HepG2 (cell line): ENCODE data around the gene HPCAL1. TPM values are rescaled to one million over a fixed set of nuclear protein-coding genes. Genes with fewer than 3 reads are reported as not detected.

Experiments
- ATAC-seq: fragments of 200-7000 bp; cut with Tn5 transposase; 3 replicates; pipeline ENCODE4 v1.9.1; 2020; ENCODE audit warnings: mild to moderate bottlenecking, moderate library complexity
- BruUV-seq: library from RNA; stranded (reverse); fragments of 400-500 nt; replicated peaks from 2 replicates; lab custom pipeline; 2021; lab: Mats Ljungman, UMichigan
- CTCF ChIA-PET: fragments of 300-600 bp; formaldehyde crosslinking; extraction: SDS; loops from one replicate; lab custom pipeline; 2021; ENCODE audit warnings: low total read pairs, inconsistent platforms, low intra/inter-chr PET ratio; lab: Yijun Ruan, JAX
- POLR2A ChIA-PET: fragments of 350-600 bp; sonication (Branson Sonifier 250); formaldehyde crosslinking; loops from one replicate; lab custom pipeline; 2020; ENCODE audit warnings: antibody characterized with exemption, inconsistent platforms; lab: Yijun Ruan, JAX
- DNase-seq: peaks from one replicate; pipeline ENCODE4 v3.0.0-alpha.2; 2015; ENCODE audit warnings: low spot score
- FAIRE-seq: peaks from 3 replicates; lab custom pipeline; 2011; peaks lifted over from hg19 to GRCh38; lab: Jason Lieb, UNC
- H2AFZ ChIP-seq: one replicate; pipeline ENCODE4 v1.6.1; 2011; ENCODE audit warnings: low read length, inconsistent platforms
- H3K27ac ChIP-seq: fragments of 300-600 bp; 3 replicates; pipeline ENCODE4 v1.8.0; 2011; ENCODE audit warnings: mixed run types, mild to moderate bottlenecking, mixed read lengths, low read length, inconsistent platforms; ENCODE audit not compliant: insufficient read depth; ENCODE audit errors: extremely low read length
- H3K27me3 ChIP-seq, 2 experiments: fragments of 200-600 bp in 1 of 2; 2 replicates in 1 of 2; 3 replicates in 1 of 2; pipeline versions ENCODE4 v1.6.0 to v1.8.0; 2011; ENCODE audit warnings: low read length in 2 of 2, mild to moderate bottlenecking in 2 of 2, moderate library complexity in 2 of 2, inconsistent platforms in 1 of 2; ENCODE audit not compliant: insufficient read depth in 2 of 2, control insufficient read depth in 1 of 2
- H3K36me3 ChIP-seq, 2 experiments: fragments of 200-600 bp in 1 of 2; replicated peaks in 1 of 2; 2 replicates in 1 of 2; 3 replicates in 1 of 2; pipeline versions ENCODE4 v1.5.1 to v1.8.0; 2011; ENCODE audit warnings: low read length in 2 of 2, inconsistent platforms in 1 of 2; ENCODE audit not compliant: insufficient read depth in 2 of 2, control insufficient read depth in 1 of 2
- H3K4me1 ChIP-seq: 2 replicates; pipeline ENCODE4 v1.5.1; 2012; ENCODE audit warnings: low read length, inconsistent platforms; ENCODE audit not compliant: insufficient read depth
- H3K4me2 ChIP-seq: 2 replicates; pipeline ENCODE4 v1.6.0; 2011; ENCODE audit warnings: low read depth, low read length, inconsistent platforms
- H3K4me3 ChIP-seq, 3 experiments: fragments of 200-600 bp in 1 of 3; sonication (generic), shearing (Covaris generic) in 1 of 3; replicated peaks in 1 of 3; 2 replicates each; pipeline ENCODE4 v1.5.1; 2011 to 2016; ENCODE audit warnings: low read length in 3 of 3, inconsistent platforms in 2 of 3, low read depth in 2 of 3, mild to moderate bottlenecking in 2 of 3, control low read depth in 1 of 3, mixed read lengths in 1 of 3; ENCODE audit not compliant: insufficient read depth in 1 of 3
- H3K79me2 ChIP-seq: one replicate; pipeline ENCODE4 v1.6.1; 2011; ENCODE audit warnings: low read length, inconsistent platforms; ENCODE audit not compliant: insufficient read depth
- H3K9ac ChIP-seq: 2 replicates; pipeline ENCODE4 v1.6.0; 2011; ENCODE audit warnings: mild to moderate bottlenecking, low read depth, low read length, inconsistent platforms; ENCODE audit not compliant: insufficient read depth
- H3K9me3 ChIP-seq: 2 replicates; pipeline ENCODE4 v1.5.1; 2012; ENCODE audit warnings: mild to moderate bottlenecking, low read length
- H4K20me1 ChIP-seq: 2 replicates; pipeline ENCODE4 v1.6.0; 2011; ENCODE audit warnings: inconsistent platforms, mild to moderate bottlenecking, low read length, moderate library complexity; ENCODE audit not compliant: insufficient read depth
- BATF2 ChIP-seq: sonication (generic); formaldehyde crosslinking; IDR thresholded peaks from 2 replicates; pipeline ENCODE4 v1.8.0; 2022; ENCODE audit warnings: mild to moderate bottlenecking, missing genetic modification reagents, moderate library complexity
- CBFB ChIP-seq: sonication (generic); formaldehyde crosslinking; IDR thresholded peaks from 2 replicates; pipeline ENCODE4 v1.4.0; 2020; ENCODE audit warnings: missing genetic modification reagents
- EHMT2 ChIP-seq: fragments of 200-600 bp; sonication (generic); IDR thresholded peaks from 2 replicates; pipeline ENCODE4 v1.7.0; 2017; ENCODE audit warnings: antibody characterized with exemption, low read depth, low read length, borderline replicate concordance
- HNRNPH1 ChIP-seq: fragments of 200-400 bp; formaldehyde crosslinking; optimal IDR thresholded peaks from 2 replicates; pipeline ENCODE3; 2017; ENCODE audit warnings: mild to moderate bottlenecking, low read depth, low read length
- HNRNPUL1 ChIP-seq: fragments of 200-400 bp; formaldehyde crosslinking; IDR thresholded peaks from 2 replicates; pipeline ENCODE4 v1.6.1; 2017; ENCODE audit warnings: low read depth, mild to moderate bottlenecking, low read length, moderate library complexity
- KMT2A ChIP-seq: sonication (generic); formaldehyde crosslinking; IDR thresholded peaks from 2 replicates; pipeline ENCODE4 v1.4.0; 2020; ENCODE audit warnings: missing genetic modification reagents
- NFYB ChIP-seq: sonication (generic); formaldehyde crosslinking; IDR thresholded peaks from 2 replicates; pipeline ENCODE4 v1.4.0; 2020; ENCODE audit warnings: missing genetic modification reagents
- NKX3-1 ChIP-seq: sonication (generic); formaldehyde crosslinking; IDR thresholded peaks from 2 replicates; pipeline ENCODE4 v1.5.0; 2020; ENCODE audit warnings: missing genetic modification reagents
- PTBP1 ChIP-seq: fragments of 200-400 bp; formaldehyde crosslinking; IDR thresholded peaks from 2 replicates; pipeline ENCODE4 v1.6.1; 2018; ENCODE audit warnings: low read length, low read depth; ENCODE audit not compliant: poor library complexity, severe bottlenecking
- SMARCC2 ChIP-seq: fragments of 450-650 bp; IDR thresholded peaks from 2 replicates; pipeline ENCODE4 v1.6.1; 2017; ENCODE audit warnings: antibody characterized with exemption, mild to moderate bottlenecking
- SOX6 ChIP-seq, 2 experiments: fragments of 450-650 bp in 1 of 2; sonication (generic) in 1 of 2; formaldehyde crosslinking in 1 of 2; IDR thresholded peaks; 2 replicates each; pipeline versions ENCODE4 v1.4.0 to v1.6.1; 2017 to 2020; ENCODE audit warnings: antibody characterized with exemption in 1 of 2, mild to moderate bottlenecking in 1 of 2, missing genetic modification reagents in 1 of 2
- TAF15 ChIP-seq: fragments of 200-400 bp; formaldehyde crosslinking; IDR thresholded peaks from one replicate; pipeline ENCODE4 v1.6.1; 2018; ENCODE audit warnings: mild to moderate bottlenecking, low read depth, low read length; ENCODE audit not compliant: poor library complexity, severe bottlenecking
- TERF1 ChIP-seq: sonication (generic); formaldehyde crosslinking; IDR thresholded peaks from 2 replicates; pipeline ENCODE4 v1.8.0; 2022; ENCODE audit warnings: mild to moderate bottlenecking, missing genetic modification reagents, moderate library complexity
- TFE3 ChIP-seq: IDR thresholded peaks from 2 replicates; pipeline ENCODE4 v1.6.1; 2016
- ZBTB8A ChIP-seq: sonication (generic); formaldehyde crosslinking; IDR thresholded peaks from 2 replicates; pipeline ENCODE4 v1.4.0; 2020; ENCODE audit warnings: mild to moderate bottlenecking, low read depth, missing genetic modification reagents, borderline replicate concordance
- ZNF772 ChIP-seq: sonication (generic); formaldehyde crosslinking; IDR thresholded peaks from 2 replicates; pipeline ENCODE4 v1.5.0; 2020; ENCODE audit warnings: mild to moderate bottlenecking, missing genetic modification reagents
- ZSCAN12 ChIP-seq: sonication (generic); formaldehyde crosslinking; IDR thresholded peaks from 2 replicates; pipeline ENCODE4 v1.9.0; 2021; ENCODE audit warnings: mild to moderate bottlenecking, missing genetic modification reagents
- ZSCAN25 ChIP-seq: sonication (generic); formaldehyde crosslinking; IDR thresholded peaks from 2 replicates; pipeline ENCODE4 v1.8.0; 2022; ENCODE audit warnings: mild to moderate bottlenecking, missing genetic modification reagents
- ZSCAN5A ChIP-seq: sonication (generic); formaldehyde crosslinking; IDR thresholded peaks from 2 replicates; pipeline ENCODE4 v1.8.0; 2022; ENCODE audit warnings: mild to moderate bottlenecking, missing genetic modification reagents, borderline replicate concordance
- WGBS: methylation state at CpG from one replicate; pipeline ENCODE4 v1.1.6; 2017; ENCODE audit warnings: low lambda C conversion rate; 5-methylcytosine and 5-hydroxymethylcytosine counted together
- in situ Hi-C: cut with HindIII; loops from 2 replicates; pipeline ENCODE4 v1.10.0; 2017; ENCODE audit warnings: low pct_unique_long_range_greater_than_20kb; ENCODE audit not compliant: extremely low pct_ligation_motif_present
- intact Hi-C: fragments of 100-400 bp; cut with micrococcal nuclease; formaldehyde crosslinking; loops from one replicate; pipeline ENCODE4 v1.10.0; 2022; ENCODE audit not compliant: unreplicated experiment
- polyA plus RNA-seq, 8 experiments: library from polyadenylated mRNA; depleted of rRNA in 3 of 8; stranded (reverse) in 7 of 8; unstranded in 1 of 8; fragments of >200 nt; fragmentation: Illumina TruSeq in 4 of 8; extraction: Trizol in 4 of 8; gene quantifications; 2 replicates each; pipeline versions ENCODE4 v1.2.1 to v1.2.3, GENCODE V29; 2011 to 2016; ENCODE audit warnings: low read depth in 4 of 8, missing spikeins in 1 of 8, mixed read lengths in 1 of 8; ENCODE audit not compliant: insufficient read depth in 1 of 8
- total RNA-seq, 5 experiments: library from RNA; depleted of rRNA; stranded (reverse); fragments of >200 nt; fragmentation: Illumina TruSeq; extraction: Trizol; gene quantifications; 2 replicates each; pipeline ENCODE4 v1.2.3, GENCODE V29; 2016; ENCODE audit warnings: low read depth in 1 of 5

HPCAL1 gene
- total and polyA plus RNA-seq, 2 of the 13 experiments (the other 11 are each of a cell fraction or from before 2014, with no cell fraction given) = 29.5 to 29.9 TPM

- Histone ChIP-seq H3K9me3 (no peaks in the 10 kb centered on the region), H3K4me1 (peaks cover 65% of the 10 kb centered on the region), H3K27me3 (no peaks in the 10 kb centered on the region), H3K4me3 (peak within 1 kb of the TSS; percentile 58 to 75 (median 70)), H2AFZ (no peak within 1 kb of the TSS), H3K27ac (peak within 1 kb of the TSS; percentile 90), H3K4me2 (peak within 1 kb of the TSS; percentile 94), H3K9ac (peak within 1 kb of the TSS; percentile 88), H3K36me3 (peaks cover 12 to 22% of the 10 kb centered on the region in 2 experiments), H4K20me1 (peaks cover 4% of the 10 kb centered on the region; the same call in 1 of the 2 replicates), H3K79me2 (peaks cover 31% of the 10 kb centered on the region)
- CTCF ChIA-PET = no interaction called here
- intact Hi-C loops (no loop called here), in situ Hi-C loops (loop anchor here (25.0 kb wide), 1 partner anchor 636 kb away; no protein-coding TSS in a partner anchor)
- DNase-seq = peak; percentile 88
- ATAC-seq = peak; percentile 62
- no TSS peak for BruUV-seq
- WGBS = 2% methylated on average over 24 of the region's 99 CpGs
- FAIRE-seq = no peak
- POLR2A ChIA-PET = interaction anchor here (0.8 to 4.6 kb wide), 14 partner anchors 9 to 605 kb away, joined by 3 to 38 read pairs (median 5); partner anchors contain the start of genes HPCAL1, PDIA6 and TAF1B
- TF ChIP-seq SOX6 (IDR thresholded peaks at IDR 0.05) (no peak), SOX6 (CRISPR knock-in tag; IDR thresholded peaks at IDR 0.05) (no peak), SMARCC2 (no peak), ZBTB8A (no peak), CBFB (CRISPR knock-in tag) (no peak), HNRNPH1 (no peak), EHMT2 (no peak), ZSCAN25 (peak; percentile 78), BATF2 (CRISPR knock-in tag) (peak; percentile 84; the same call in 1 of the 2 replicates), TERF1 (CRISPR knock-in tag) (peak; percentile 15; the same call in 1 of the 2 replicates), HNRNPUL1 (no peak), ZSCAN5A (peak; percentile 82; the same call in 1 of the 2 replicates), KMT2A (peak; percentile 10; the same call in 1 of the 2 replicates), NKX3-1 (CRISPR knock-in tag) (peak; percentile 91), TAF15 (peak; percentile 59), TFE3 (CRISPR knock-in tag) (peak; percentile 60; the same call in 1 of the 2 replicates), PTBP1 (no peak), ZSCAN12 (CRISPR knock-in tag) (peak; percentile 97), NFYB (no peak), ZNF772 (peak; percentile 71; the same call in 1 of the 2 replicates)
Observed at GRCh38 chr2:10447895-10448575, 145.3 kb downstream of the HPCAL1 start, which contains the start of gene ODC1. Gene ODC1 (minus strand): TSS chr2:10448327. CDS start chr2:10445032, 3,295 bp downstream.
